ENCODE data around the gene ARMCX5.

DNA sequence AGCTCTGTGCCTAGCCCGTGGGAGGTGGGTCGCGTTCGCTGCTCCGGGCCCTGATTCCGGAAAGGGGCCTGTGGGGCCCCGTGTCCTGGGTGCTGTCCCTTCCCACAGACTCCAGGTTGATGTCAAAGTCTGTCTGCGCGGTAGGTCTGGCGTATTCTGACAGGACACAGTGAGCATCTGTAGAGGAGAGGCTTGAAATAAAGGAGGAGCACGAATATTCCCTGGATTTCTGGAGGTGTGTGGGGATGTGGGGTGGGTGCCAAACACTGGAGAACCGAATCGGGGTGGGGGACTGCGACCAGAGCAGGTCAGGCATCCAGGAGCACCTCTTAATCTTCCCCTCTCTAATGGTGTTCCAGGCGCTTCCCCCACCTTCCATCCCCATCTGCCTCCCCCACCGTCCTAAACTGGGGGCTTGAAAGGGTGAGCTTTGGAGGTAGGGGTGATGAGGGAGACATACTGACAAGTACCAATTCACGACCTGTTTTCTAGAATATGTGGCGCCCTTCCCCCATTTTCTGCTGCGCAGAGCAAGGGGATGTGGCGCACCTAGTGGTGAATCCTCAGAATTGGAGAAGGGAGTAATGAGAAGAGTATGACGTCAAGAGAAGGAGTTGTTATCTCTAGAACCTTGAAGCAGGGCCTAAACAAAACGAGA lies 52.8 kb downstream of the ARMCX5 start:
- TF ChIP-seq, protein P1, sequence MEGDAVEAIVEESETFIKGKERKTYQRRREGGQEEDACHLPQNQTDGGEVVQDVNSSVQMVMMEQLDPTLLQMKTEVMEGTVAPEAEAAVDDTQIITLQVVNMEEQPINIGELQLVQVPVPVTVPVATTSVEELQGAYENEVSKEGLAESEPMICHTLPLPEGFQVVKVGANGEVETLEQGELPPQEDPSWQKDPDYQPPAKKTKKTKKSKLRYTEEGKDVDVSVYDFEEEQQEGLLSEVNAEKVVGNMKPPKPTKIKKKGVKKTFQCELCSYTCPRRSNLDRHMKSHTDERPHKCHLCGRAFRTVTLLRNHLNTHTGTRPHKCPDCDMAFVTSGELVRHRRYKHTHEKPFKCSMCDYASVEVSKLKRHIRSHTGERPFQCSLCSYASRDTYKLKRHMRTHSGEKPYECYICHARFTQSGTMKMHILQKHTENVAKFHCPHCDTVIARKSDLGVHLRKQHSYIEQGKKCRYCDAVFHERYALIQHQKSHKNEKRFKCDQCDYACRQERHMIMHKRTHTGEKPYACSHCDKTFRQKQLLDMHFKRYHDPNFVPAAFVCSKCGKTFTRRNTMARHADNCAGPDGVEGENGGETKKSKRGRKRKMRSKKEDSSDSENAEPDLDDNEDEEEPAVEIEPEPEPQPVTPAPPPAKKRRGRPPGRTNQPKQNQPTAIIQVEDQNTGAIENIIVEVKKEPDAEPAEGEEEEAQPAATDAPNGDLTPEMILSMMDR (IDR thresholded peaks at IDR 0.05 in 8 of 11, conservative IDR thresholded peaks at IDR 0.05 in 3 of 11): peak in 10 of 11 experiments; percentile 13 to 62 (median 53)
- peak in 1 of 3 donors; percentile 40 for TF ChIP-seq POLR2AphosphoS5 (IDR thresholded peaks at IDR 0.05)
- no peak for TF ChIP-seq POLR2A (IDR thresholded peaks at IDR 0.05)
